ENCODE results near the gene DDX31.

- TF ChIP-seq SP1 (IDR thresholded peaks at IDR 0.05) (no peak), TARDBP (IDR thresholded peaks at IDR 0.05) (no peak), SUZ12 (IDR thresholded peaks at IDR 0.05) (no peak), CTBP1 (IDR thresholded peaks at IDR 0.05; ENCODE audit: borderline replicate concordance) (no peak), BHLHE40 (IDR thresholded peaks at IDR 0.05; ENCODE audit: borderline replicate concordance) (no peak), L3MBTL2 (conservative IDR thresholded peaks at IDR 0.05) (no peak), LEF1 (IDR thresholded peaks at IDR 0.05; ENCODE audit: borderline replicate concordance) (no peak)
Observed at GRCh38 chr9:132590318-132591182, 79.2 kb downstream of the DDX31 start.

Data from HEK293T (cell line).